CD14-positive monocyte (primary cell): ENCODE measurements around the gene ZKSCAN7. TPM values are rescaled to one million over a fixed set of nuclear protein-coding genes. Genes with fewer than 3 reads are reported as not detected.
A peak's percentile ranks its signal among the peaks of the same experiment; 100 is the strongest.
"Not testable (repeated sequence)": the region's sequence is repeated elsewhere in the genome, so short reads cannot be mapped to it uniquely, and the experiment has no call there.

ENCODE experiments used
- DNase-seq, 3 donors: peaks; one replicate each; pipeline ENCODE4 v3.0.0-alpha.2; 2011 to 2022
- H2AFZ ChIP-seq: 2 replicates; pipeline ENCODE4 v1.6.0; 2012; ENCODE audit warnings: mild to moderate bottlenecking, low read depth, low read length, inconsistent platforms; ENCODE audit not compliant: insufficient read depth, poor library complexity, severe bottlenecking
- H3K27ac ChIP-seq, 2 donors: 1 replicate in 1 of 2; 2 replicates in 1 of 2; pipeline ENCODE4 v1.5.1; 2012 to 2013; ENCODE audit warnings: low read length in 2 of 2, control low read depth in 1 of 2, inconsistent platforms in 1 of 2, low read depth in 1 of 2, mild to moderate bottlenecking in 1 of 2
- H3K27me3 ChIP-seq, 2 donors: one replicate each; pipeline versions ENCODE4 v1.6.0 to v1.6.1; 2011 to 2013; ENCODE audit warnings: low read length in 2 of 2; ENCODE audit not compliant: control insufficient read depth in 2 of 2, insufficient read depth in 2 of 2
- H3K36me3 ChIP-seq, 2 donors: replicated peaks in 1 of 2; 1 replicate in 1 of 2; 2 replicates in 1 of 2; pipeline versions ENCODE4 v1.5.1 to v1.6.1; 2012 to 2013; ENCODE audit warnings: low read length in 2 of 2, control low read depth in 1 of 2, inconsistent platforms in 1 of 2, mild to moderate bottlenecking in 1 of 2; ENCODE audit not compliant: insufficient read depth in 2 of 2, control insufficient read depth in 1 of 2
- H3K4me1 ChIP-seq, 2 donors: 1 replicate in 1 of 2; 2 replicates in 1 of 2; pipeline versions ENCODE4 v1.5.1 to v1.6.1; 2012 to 2013; ENCODE audit warnings: low read length in 2 of 2, control low read depth in 1 of 2, inconsistent platforms in 1 of 2, mild to moderate bottlenecking in 1 of 2, moderate library complexity in 1 of 2; ENCODE audit not compliant: insufficient read depth in 2 of 2, control insufficient read depth in 1 of 2
- H3K4me2 ChIP-seq: replicated peaks from 2 replicates; pipeline ENCODE3; 2012; ENCODE audit warnings: low read length, moderate library complexity, mild to moderate bottlenecking; ENCODE audit not compliant: poor library complexity, severe bottlenecking; ENCODE audit errors: extremely low read depth
- H3K4me3 ChIP-seq, 3 experiments: fragments of 200-600 bp in 1 of 3; sonication (generic) in 1 of 3; replicated peaks in 1 of 3; 1 replicate in 2 of 3; 2 replicates in 1 of 3; pipeline ENCODE4 v1.5.1; 2011 to 2013; ENCODE audit warnings: low read length in 3 of 3, mild to moderate bottlenecking in 3 of 3, control low read depth in 2 of 3, low read depth in 2 of 3, inconsistent platforms in 1 of 3, moderate library complexity in 1 of 3
- H3K79me2 ChIP-seq: 2 replicates; pipeline ENCODE4 v1.6.0; 2012; ENCODE audit warnings: mild to moderate bottlenecking, control low read depth, inconsistent platforms, low read length, moderate library complexity; ENCODE audit not compliant: insufficient read depth
- H3K9ac ChIP-seq: 2 replicates; pipeline ENCODE4 v1.6.0; 2017; ENCODE audit warnings: low read length, mild to moderate bottlenecking; ENCODE audit not compliant: insufficient read depth, poor library complexity, severe bottlenecking
- H3K9me3 ChIP-seq, 2 donors: replicated peaks in 1 of 2; 1 replicate in 1 of 2; 2 replicates in 1 of 2; pipeline versions ENCODE4 v1.5.1 to v1.6.1; 2012 to 2013; ENCODE audit warnings: low read length in 2 of 2, control low read depth in 1 of 2; ENCODE audit not compliant: control insufficient read depth in 1 of 2, insufficient read depth in 1 of 2
- H4K20me1 ChIP-seq: 2 replicates; pipeline ENCODE4 v1.6.0; 2012; ENCODE audit warnings: mild to moderate bottlenecking, low read length, control low read depth, moderate library complexity; ENCODE audit not compliant: insufficient read depth
- H3K27ac Mint-ChIP-seq, 7 donors: one replicate each; pipeline ENCODE4 v1.8.0; 2020; ENCODE audit warnings: mild to moderate bottlenecking in 7 of 7, mixed read lengths in 7 of 7, moderate library complexity in 6 of 7, inconsistent platforms in 2 of 7
- H3K27me3 Mint-ChIP-seq, 3 donors: one replicate each; pipeline ENCODE4 v1.8.0; 2021 to 2022; ENCODE audit warnings: low read depth in 3 of 3, mild to moderate bottlenecking in 3 of 3, mixed read lengths in 3 of 3, moderate library complexity in 3 of 3, inconsistent platforms in 1 of 3
- H3K36me3 Mint-ChIP-seq, 2 donors: one replicate each; pipeline ENCODE4 v1.8.0; 2020; ENCODE audit warnings: mixed read lengths in 2 of 2, inconsistent platforms in 1 of 2, mild to moderate bottlenecking in 1 of 2
- H3K4me1 Mint-ChIP-seq: one replicate; pipeline ENCODE4 v1.8.0; 2020; ENCODE audit warnings: mild to moderate bottlenecking, mixed read lengths
- H3K4me3 Mint-ChIP-seq, 2 donors: one replicate each; pipeline ENCODE4 v1.8.0; 2020; ENCODE audit warnings: mild to moderate bottlenecking in 2 of 2, mixed read lengths in 2 of 2, moderate library complexity in 1 of 2
- H3K9me3 Mint-ChIP-seq, 7 donors: one replicate each; pipeline ENCODE4 v1.8.0; 2020 to 2022; ENCODE audit warnings: mixed read lengths in 7 of 7, mild to moderate bottlenecking in 6 of 7, moderate library complexity in 6 of 7, inconsistent platforms in 2 of 7
- CTCF ChIP-seq: fragments of 200-600 bp; IDR thresholded peaks from one replicate; pipeline ENCODE4 v1.8.0; 2022; ENCODE audit warnings: antibody characterized with exemption, mild to moderate bottlenecking
- WGBS: methylation state at CpG from one replicate; pipeline ENCODE4 v1.1.5; 2013; ENCODE audit warnings: missing lambda C conversion rate; ENCODE audit not compliant: insufficient coverage; 5-methylcytosine and 5-hydroxymethylcytosine counted together
- intact Hi-C, 2 donors: fragments of 100-400 bp; cut with micrococcal nuclease; formaldehyde crosslinking; loops; one replicate each; pipeline versions ENCODE4 v1.15.0 to v1.15.1; 2023
- polyA plus RNA-seq, 3 donors: library from polyadenylated mRNA; depleted of rRNA in 1 of 3; unstranded in 2 of 3; stranded (reverse) in 1 of 3; fragments of 300-500 nt in 2 of 3; fragments of >200 nt in 1 of 3; fragmentation: Illumina TruSeq in 2 of 3; gene quantifications; 1 replicate in 2 of 3; 2 replicates in 1 of 3; pipeline ENCODE4 v1.2.3, GENCODE V29; 2012 to 2021

The ZKSCAN7 gene
- polyA plus RNA-seq, 3 donors = 0.29 to 0.51 (median 0.48) TPM

GRCh38 chr3:44529927-44530326 lies 25.1 kb upstream of the ZKSCAN7 start:
- Mint-ChIP-seq H3K4me1 (no peaks in the 10 kb centered on the region), H3K27me3 (peaks cover 0 to 5% (median 3%) of the 10 kb centered on the region in 3 donors), H3K9me3 (peaks cover 0 to 4% (median 1%) of the 10 kb centered on the region in 7 donors), H3K27ac (no peak overlapping the region), H3K36me3 (no peaks in the 10 kb centered on the region), H3K4me3 (no peak overlapping the region)
- H3K9me3 ChIP-seq = no peaks in the 10 kb centered on the region
- H3K27me3 ChIP-seq = no peaks in the 10 kb centered on the region
- H3K4me1 ChIP-seq = no peaks in the 10 kb centered on the region
- DNase-seq = no peak
- no peaks in the 10 kb centered on the region for H3K36me3 ChIP-seq
- H3K4me2 ChIP-seq = no peak overlapping the region
- H3K9ac ChIP-seq = no peak overlapping the region
- peak; percentile 28 for TF ChIP-seq CTCF
- WGBS = no CpG with 5 or more reads among the region's 1 CpG
- no peaks in the 10 kb centered on the region for H4K20me1 ChIP-seq
- H3K79me2 ChIP-seq = no peaks in the 10 kb centered on the region
- intact Hi-C loops = loop anchor here (5.0 kb wide), 1 partner anchor 382 kb away; no protein-coding TSS in a partner anchor
- no peak overlapping the region for H3K27ac ChIP-seq
- no peak overlapping the region for H3K4me3 ChIP-seq
- no peak overlapping the region for H2AFZ ChIP-seq

GRCh38 chr3:44530911-44531310 lies 24.1 kb upstream of the ZKSCAN7 start:
- Histone ChIP-seq H3K27me3 (no peaks in the 10 kb centered on the region), H3K4me1 (no peaks in the 10 kb centered on the region), H3K9ac (no peak overlapping the region), H3K36me3 (no peaks in the 10 kb centered on the region), H3K79me2 (no peaks in the 10 kb centered on the region), H3K9me3 (no peaks in the 10 kb centered on the region), H3K27ac (no peak overlapping the region), H2AFZ (no peak overlapping the region), H4K20me1 (no peaks in the 10 kb centered on the region), H3K4me2 (no peak overlapping the region), H3K4me3 (no peak overlapping the region)
- TF ChIP-seq CTCF = no peak
- intact Hi-C loops = loop anchor here (5.0 kb wide), 1 partner anchor 381 kb away; no protein-coding TSS in a partner anchor
- H3K4me1 Mint-ChIP-seq = no peaks in the 10 kb centered on the region
- no peak overlapping the region for H3K27ac Mint-ChIP-seq
- no peaks in the 10 kb centered on the region for H3K36me3 Mint-ChIP-seq
- WGBS = 88% methylated on average over 1 of the region's 2 CpGs
- H3K9me3 Mint-ChIP-seq = peaks cover 0 to 4% (median 1%) of the 10 kb centered on the region in 7 donors
- H3K27me3 Mint-ChIP-seq = peaks cover 2 to 5% (median 5%) of the 10 kb centered on the region in 3 donors
- no peak for DNase-seq
- no peak overlapping the region for H3K4me3 Mint-ChIP-seq

GRCh38 chr3:44534659-44535058 lies 20.3 kb upstream of the ZKSCAN7 start:
- not testable (repeated sequence) for DNase-seq, H3K4me3 ChIP-seq, H3K4me1 ChIP-seq, H3K4me1 Mint-ChIP-seq, H2AFZ ChIP-seq, H3K27me3 ChIP-seq, H3K36me3 ChIP-seq, H3K79me2 ChIP-seq, H3K4me2 ChIP-seq, H3K9me3 ChIP-seq, H3K36me3 Mint-ChIP-seq, H3K9ac ChIP-seq, H4K20me1 ChIP-seq, H3K9me3 Mint-ChIP-seq, H3K27ac Mint-ChIP-seq, H3K27ac ChIP-seq, H3K4me3 Mint-ChIP-seq
- intact Hi-C loops = loop anchor here (5.0 kb wide), 1 partner anchor 378 kb away; no protein-coding TSS in a partner anchor
- WGBS = 44% methylated on average over 2 of the region's 4 CpGs
- H3K27me3 Mint-ChIP-seq = peaks cover 2 to 16% (median 12%) of the 10 kb centered on the region in 3 donors
